A204.1 (cell line): Measurements from ENCODE around the gene MEG3.

ENCODE experiments used
- FAIRE-seq: peaks from 2 replicates; lab custom pipeline; 2012; peaks lifted over from hg19 to GRCh38; lab: Jason Lieb, UNC

MEG3 gene

GRCh38 chr14:100825713-100826331, at the start of gene MEG3:
Gene MEG3, plus strand, starts transcription at chr14:100826118.
- FAIRE-seq: no peak

GRCh38 chr14:100776681-100777365, 49.1 kb upstream of the MEG3 start:
- FAIRE-seq: no peak

GRCh38 chr14:100777366-100777817, 48.5 kb upstream of the MEG3 start:
- FAIRE-seq: no peak

- no peak for FAIRE-seq
Measured at GRCh38 chr14:100777818-100778525, 47.9 kb upstream of the MEG3 start.

GRCh38 chr14:100778526-100778882, 47.4 kb upstream of the MEG3 start:
- FAIRE-seq: no peak

- no peak for FAIRE-seq
Measured at GRCh38 chr14:100778951-100779690, 46.8 kb upstream of the MEG3 start.

- no peak for FAIRE-seq
Measured at GRCh38 chr14:100779691-100780080, 46.2 kb upstream of the MEG3 start.

GRCh38 chr14:100780246-100780645, 45.7 kb upstream of the MEG3 start:
- no peak for FAIRE-seq

GRCh38 chr14:100780646-100781355, 45.1 kb upstream of the MEG3 start:
- no peak for FAIRE-seq

- no peak for FAIRE-seq
Measured at GRCh38 chr14:100781952-100782351, 44.0 kb upstream of the MEG3 start.

- FAIRE-seq: no peak
Measured at GRCh38 chr14:100782516-100783320, 43.2 kb upstream of the MEG3 start.

- FAIRE-seq: no peak
Measured at GRCh38 chr14:100783630-100784370, 42.1 kb upstream of the MEG3 start.

GRCh38 chr14:100784523-100785337, 41.2 kb upstream of the MEG3 start:
- FAIRE-seq: no peak

GRCh38 chr14:100785338-100785615, 40.6 kb upstream of the MEG3 start:
- no peak for FAIRE-seq

GRCh38 chr14:100785626-100786025, 40.3 kb upstream of the MEG3 start:
- no peak for FAIRE-seq

GRCh38 chr14:100786131-100786530, 39.8 kb upstream of the MEG3 start:
- FAIRE-seq: no peak

GRCh38 chr14:100786576-100787219, 39.2 kb upstream of the MEG3 start:
- no peak for FAIRE-seq

GRCh38 chr14:100787659-100788058, 38.3 kb upstream of the MEG3 start:
- no peak for FAIRE-seq

GRCh38 chr14:100788517-100788916, 37.4 kb upstream of the MEG3 start:
- FAIRE-seq: no peak
